H1 (cell line): Measurements from ENCODE around the gene CSRP3.

ENCODE experiments used
- BCL11A ChIP-seq, 2 experiments: IDR thresholded peaks; one replicate each; pipeline ENCODE4 v1.6.1; 2011; ENCODE audit warnings: low read depth in 2 of 2, low read length in 2 of 2, mild to moderate bottlenecking in 2 of 2
- BRCA1 ChIP-seq: IDR thresholded peaks from 2 replicates; pipeline ENCODE4 v1.6.1; 2012; ENCODE audit warnings: low read depth, low read length, improper control_type of control experiment
- CREB1 ChIP-seq: IDR thresholded peaks from 2 replicates; pipeline ENCODE4 v1.6.1; 2012; ENCODE audit warnings: inconsistent platforms
- EGR1 ChIP-seq: IDR thresholded peaks from 2 replicates; pipeline ENCODE4 v1.6.1; 2011; ENCODE audit warnings: low read depth, low read length, borderline replicate concordance
- JUN ChIP-seq: IDR thresholded peaks from 2 replicates; pipeline ENCODE4 v1.6.1; 2011; ENCODE audit warnings: low read depth, mild to moderate bottlenecking, improper control_type of control experiment, low read length
- POLR2A ChIP-seq, 2 experiments: IDR thresholded peaks; 1 replicate in 1 of 2; 2 replicates in 1 of 2; pipeline ENCODE4 v1.6.1; 2011; ENCODE audit warnings: low read depth in 2 of 2, low read length in 2 of 2, mild to moderate bottlenecking in 2 of 2; ENCODE audit errors: control extremely low read depth in 1 of 2
- POLR2AphosphoS5 ChIP-seq: IDR thresholded peaks from 2 replicates; pipeline ENCODE4 v1.6.1; 2011; ENCODE audit warnings: low read depth, low read length
- RBBP5 ChIP-seq: IDR thresholded peaks from 2 replicates; pipeline ENCODE4 v1.7.1; 2012; ENCODE audit warnings: low read depth, mild to moderate bottlenecking, inconsistent platforms, low read length, moderate library complexity, borderline replicate concordance
- TAF1 ChIP-seq: IDR thresholded peaks from 2 replicates; pipeline ENCODE4 v1.6.1; 2011; ENCODE audit warnings: mild to moderate bottlenecking, low read depth, low read length
- TF ChIP-seq, protein P1 (sequence below), 3 experiments: IDR thresholded peaks; 1 replicate in 2 of 3; 2 replicates in 1 of 3; pipeline versions ENCODE4 v1.5.1 to v1.6.1; 2011; ENCODE audit warnings: low read length in 3 of 3, mild to moderate bottlenecking in 3 of 3, inconsistent platforms in 2 of 3, low read depth in 1 of 3, moderate library complexity in 1 of 3; ENCODE audit not compliant: insufficient read depth in 1 of 3; ENCODE audit errors: control extremely low read depth in 1 of 3

DNA sequence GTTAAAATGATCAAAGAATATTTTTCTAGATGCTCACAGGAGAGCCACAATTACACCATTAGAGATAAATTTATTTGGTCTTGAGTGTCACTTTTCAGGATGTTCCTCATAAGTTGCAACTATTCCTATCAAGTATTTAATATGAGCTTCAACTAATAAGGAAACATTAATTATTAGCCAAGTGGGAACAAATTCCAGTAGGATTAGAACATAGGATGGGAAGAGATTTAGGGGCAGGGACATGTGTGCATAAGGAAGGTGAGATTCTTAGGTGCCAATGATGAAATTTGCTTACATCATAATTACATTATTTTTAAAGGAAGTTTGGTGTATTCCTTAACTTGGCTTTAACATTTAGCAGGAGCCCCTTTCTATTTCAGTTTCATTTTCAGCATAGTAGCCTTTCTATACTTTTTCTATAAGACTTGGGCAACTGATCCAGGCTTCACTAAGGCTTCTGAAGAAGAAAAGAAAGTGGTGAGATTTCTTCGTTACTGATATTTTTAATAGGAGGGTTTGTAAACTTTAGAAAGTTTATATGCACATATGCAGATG lies 38.8 kb downstream of the CSRP3 start:
- TF ChIP-seq JUN (no peak), RBBP5 (no peak), TAF1 (no peak), CREB1 (no peak), POLR2AphosphoS5 (no peak), EGR1 (no peak), BCL11A (IDR thresholded peaks at IDR 0.05; ENCODE audit: low read depth in 2 of 2, low read length in 2 of 2) (no peak), BRCA1 (no peak), POLR2A (IDR thresholded peaks at IDR 0.05; ENCODE audit: control extremely low read depth in 1 of 2, low read depth in 2 of 2, low read length in 2 of 2) (no peak)
- TF ChIP-seq, protein P1, sequence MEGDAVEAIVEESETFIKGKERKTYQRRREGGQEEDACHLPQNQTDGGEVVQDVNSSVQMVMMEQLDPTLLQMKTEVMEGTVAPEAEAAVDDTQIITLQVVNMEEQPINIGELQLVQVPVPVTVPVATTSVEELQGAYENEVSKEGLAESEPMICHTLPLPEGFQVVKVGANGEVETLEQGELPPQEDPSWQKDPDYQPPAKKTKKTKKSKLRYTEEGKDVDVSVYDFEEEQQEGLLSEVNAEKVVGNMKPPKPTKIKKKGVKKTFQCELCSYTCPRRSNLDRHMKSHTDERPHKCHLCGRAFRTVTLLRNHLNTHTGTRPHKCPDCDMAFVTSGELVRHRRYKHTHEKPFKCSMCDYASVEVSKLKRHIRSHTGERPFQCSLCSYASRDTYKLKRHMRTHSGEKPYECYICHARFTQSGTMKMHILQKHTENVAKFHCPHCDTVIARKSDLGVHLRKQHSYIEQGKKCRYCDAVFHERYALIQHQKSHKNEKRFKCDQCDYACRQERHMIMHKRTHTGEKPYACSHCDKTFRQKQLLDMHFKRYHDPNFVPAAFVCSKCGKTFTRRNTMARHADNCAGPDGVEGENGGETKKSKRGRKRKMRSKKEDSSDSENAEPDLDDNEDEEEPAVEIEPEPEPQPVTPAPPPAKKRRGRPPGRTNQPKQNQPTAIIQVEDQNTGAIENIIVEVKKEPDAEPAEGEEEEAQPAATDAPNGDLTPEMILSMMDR (IDR thresholded peaks at IDR 0.05; ENCODE audit: control extremely low read depth in 1 of 3, insufficient read depth in 1 of 3, low read depth in 1 of 3, low read length in 3 of 3): no peak
